Tibial artery (tissue), 4 donors: ENCODE data around the gene ITGA2B.
"Not testable (repeated sequence)": the region's sequence is repeated elsewhere in the genome, so short reads cannot be mapped to it uniquely, and the experiment has no call there.

Source experiments
- DNase-seq, 2 donors: peaks; one replicate each; pipeline ENCODE4 v3.0.0-alpha.2; 2019
- H3K27ac ChIP-seq, 2 donors: fragments of 200-600 bp; sonication (generic) in 1 of 2; 1 replicate in 1 of 2; 2 replicates in 1 of 2; pipeline ENCODE4 v1.5.1; 2018 to 2019; ENCODE audit warnings: mild to moderate bottlenecking in 1 of 2
- H3K27me3 ChIP-seq, 2 donors: fragments of 200-600 bp; sonication (generic) in 1 of 2; one replicate each; pipeline versions ENCODE4 v1.5.1 to v1.6.0; 2016 to 2019
- H3K36me3 ChIP-seq, 3 donors: fragments of 200-600 bp; sonication (generic) in 2 of 3; one replicate each; pipeline ENCODE4 v1.5.1; 2016 to 2019; ENCODE audit warnings: mild to moderate bottlenecking in 2 of 3
- H3K4me1 ChIP-seq, 4 donors: fragments of 200-600 bp; sonication (generic) in 2 of 4; 1 replicate in 3 of 4; 2 replicates in 1 of 4; pipeline ENCODE4 v1.5.1; 2016 to 2019
- H3K4me3 ChIP-seq, 2 donors: fragments of 200-600 bp; sonication (generic) in 1 of 2; 1 replicate in 1 of 2; 2 replicates in 1 of 2; pipeline ENCODE4 v1.5.1; 2018 to 2019; ENCODE audit warnings: mild to moderate bottlenecking in 2 of 2
- H3K9me3 ChIP-seq, 3 donors: fragments of 200-600 bp; sonication (generic) in 1 of 3; one replicate each; pipeline ENCODE4 v1.5.1; 2016 to 2019
- intact Hi-C: fragments of 100-400 bp; cut with DNase I; formaldehyde crosslinking; loops from one replicate; pipeline ENCODE4 v1.15.0; 2023; ENCODE audit warnings: low total_unique reads
- TF ChIP-seq, protein P1 (sequence below), 2 experiments: fragments of 200-600 bp in 1 of 2; fragments of 450-650 bp in 1 of 2; IDR thresholded peaks; one replicate each; pipeline ENCODE4 v1.5.1; 2017 to 2019; ENCODE audit warnings: antibody characterized with exemption in 2 of 2, mild to moderate bottlenecking in 1 of 2, moderate library complexity in 1 of 2

ITGA2B gene

DNA sequence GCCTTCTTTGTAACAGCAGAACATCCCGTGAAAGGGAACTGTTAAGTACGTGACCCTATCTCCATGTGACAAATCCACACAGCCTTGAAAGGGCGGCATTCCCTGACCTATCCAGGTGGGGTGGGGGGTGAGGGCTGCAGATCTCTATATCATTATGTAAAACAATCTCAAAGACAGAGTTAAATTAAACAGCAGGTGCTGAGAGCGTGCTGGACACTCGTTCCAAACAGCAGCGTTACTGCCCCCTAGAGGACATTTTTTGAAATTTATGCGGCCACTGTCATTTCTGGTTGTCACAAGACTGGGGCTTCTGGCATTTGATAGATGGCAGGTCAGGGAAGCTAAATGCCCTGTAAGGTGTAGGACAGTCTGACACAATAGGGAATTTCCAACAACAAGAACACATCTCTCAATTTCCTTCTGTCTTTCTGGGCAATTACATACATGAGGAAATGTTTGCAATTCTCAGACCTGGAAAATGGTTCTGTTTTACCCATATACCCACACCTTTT is 58.1 kb downstream of the ITGA2B start:
- no peak overlapping the region for H3K27ac ChIP-seq
- H3K36me3 ChIP-seq: no peaks in the 10 kb centered on the region
- H3K27me3 ChIP-seq: peaks cover 0 to 6% of the 10 kb centered on the region in 2 donors
- peak in 1 of 2 donors; percentile 80 for DNase-seq
- intact Hi-C loops: loop anchor here (2.0 kb wide), 1 partner anchor 121 kb away; no protein-coding TSS in a partner anchor
- H3K9me3 ChIP-seq: no peaks in the 10 kb centered on the region
- TF ChIP-seq, protein P1, sequence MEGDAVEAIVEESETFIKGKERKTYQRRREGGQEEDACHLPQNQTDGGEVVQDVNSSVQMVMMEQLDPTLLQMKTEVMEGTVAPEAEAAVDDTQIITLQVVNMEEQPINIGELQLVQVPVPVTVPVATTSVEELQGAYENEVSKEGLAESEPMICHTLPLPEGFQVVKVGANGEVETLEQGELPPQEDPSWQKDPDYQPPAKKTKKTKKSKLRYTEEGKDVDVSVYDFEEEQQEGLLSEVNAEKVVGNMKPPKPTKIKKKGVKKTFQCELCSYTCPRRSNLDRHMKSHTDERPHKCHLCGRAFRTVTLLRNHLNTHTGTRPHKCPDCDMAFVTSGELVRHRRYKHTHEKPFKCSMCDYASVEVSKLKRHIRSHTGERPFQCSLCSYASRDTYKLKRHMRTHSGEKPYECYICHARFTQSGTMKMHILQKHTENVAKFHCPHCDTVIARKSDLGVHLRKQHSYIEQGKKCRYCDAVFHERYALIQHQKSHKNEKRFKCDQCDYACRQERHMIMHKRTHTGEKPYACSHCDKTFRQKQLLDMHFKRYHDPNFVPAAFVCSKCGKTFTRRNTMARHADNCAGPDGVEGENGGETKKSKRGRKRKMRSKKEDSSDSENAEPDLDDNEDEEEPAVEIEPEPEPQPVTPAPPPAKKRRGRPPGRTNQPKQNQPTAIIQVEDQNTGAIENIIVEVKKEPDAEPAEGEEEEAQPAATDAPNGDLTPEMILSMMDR (IDR thresholded peaks at IDR 0.05): peak; percentile 78 to 79
- peaks cover 0 to 9% (median 2%) of the 10 kb centered on the region in 4 donors for H3K4me1 ChIP-seq
- H3K4me3 ChIP-seq: no peak overlapping the region

DNA sequence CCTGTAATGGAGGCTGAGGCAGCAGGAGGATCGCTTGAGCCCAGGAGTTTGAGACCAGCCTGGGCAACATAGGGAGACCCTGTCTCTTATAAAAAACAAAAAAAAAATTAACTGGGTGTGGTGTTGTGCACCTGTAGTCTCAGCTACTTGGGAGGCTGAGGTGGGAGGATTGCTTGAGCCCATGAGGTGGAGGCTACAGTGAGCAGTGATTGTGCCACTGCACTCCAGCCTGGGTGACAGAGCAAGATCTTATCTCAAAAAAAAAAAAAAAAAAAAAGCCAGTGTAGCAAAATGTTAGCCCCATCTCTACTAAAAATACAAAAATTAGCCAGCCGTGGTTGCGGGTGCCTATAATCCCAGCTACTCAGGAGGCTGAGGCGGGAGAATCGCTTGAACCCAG is 59.2 kb downstream of the ITGA2B start:
- peaks cover 0 to 18% (median 7%) of the 10 kb centered on the region in 4 donors for H3K4me1 ChIP-seq
- DNase-seq, H3K36me3 ChIP-seq, H3K4me3 ChIP-seq, H3K27me3 ChIP-seq, H3K9me3 ChIP-seq, H3K27ac ChIP-seq: not testable (repeated sequence)
- intact Hi-C loops: loop anchor here (2.0 kb wide), 1 partner anchor 119 kb away; no protein-coding TSS in a partner anchor

DNA sequence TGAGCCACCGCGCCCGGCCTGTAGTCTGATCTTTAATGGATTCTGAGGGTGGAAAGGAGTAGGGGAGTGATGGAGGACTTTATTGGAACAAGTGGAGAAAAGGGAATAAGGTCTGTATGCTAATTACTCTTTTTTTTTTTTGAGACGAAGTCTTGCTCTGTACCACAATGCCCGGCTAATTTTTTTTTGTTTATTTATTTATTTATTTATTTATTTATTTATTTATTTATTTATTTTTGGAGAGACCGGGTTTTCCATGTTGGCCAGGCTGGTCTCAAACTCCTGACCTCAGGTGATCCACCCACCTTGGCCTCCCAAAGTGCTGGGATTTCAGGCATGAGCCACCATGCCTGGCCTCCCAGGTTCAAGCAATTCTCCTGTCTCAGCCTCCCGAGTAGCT is 59.9 kb downstream of the ITGA2B start:
- H3K27ac ChIP-seq, H3K9me3 ChIP-seq, intact Hi-C loops, H3K36me3 ChIP-seq, H3K27me3 ChIP-seq, DNase-seq, H3K4me3 ChIP-seq: not testable (repeated sequence)
- peaks cover 0 to 18% (median 7%) of the 10 kb centered on the region in 4 donors for H3K4me1 ChIP-seq

DNA sequence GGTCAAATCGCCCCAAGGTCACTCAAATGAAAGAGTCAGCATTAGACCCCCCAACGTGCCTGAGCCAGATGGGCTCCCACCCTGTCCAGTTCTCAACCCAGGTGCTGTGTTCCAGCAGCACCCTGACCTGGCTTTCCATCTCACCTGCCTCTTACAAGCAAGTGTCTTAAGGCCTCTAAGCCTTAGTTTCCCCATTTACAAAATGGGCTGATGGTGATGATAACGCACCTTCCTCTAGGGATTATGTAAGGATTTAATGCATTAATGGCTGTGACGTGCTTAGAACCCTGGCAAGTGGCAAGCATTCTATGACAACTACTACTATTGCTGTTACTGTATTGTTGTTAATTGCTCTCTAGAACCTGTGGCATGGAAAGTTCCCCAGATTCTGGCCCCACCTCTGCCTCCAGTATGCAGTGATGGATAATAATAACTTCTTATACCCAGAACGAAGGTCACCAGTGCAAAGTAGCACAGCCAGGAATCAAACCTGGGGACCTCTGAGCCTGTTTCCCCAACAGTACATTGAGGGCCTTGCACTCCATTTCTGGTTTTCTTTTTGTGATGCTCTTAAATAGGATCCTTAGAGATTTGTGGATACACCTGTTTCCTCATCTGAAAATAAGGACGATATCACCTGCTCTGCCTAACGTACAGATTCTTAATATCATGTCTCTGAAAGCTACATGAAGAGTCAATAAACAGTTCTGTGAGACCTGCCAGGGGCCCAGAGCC is 61.6 kb downstream of the ITGA2B start:
- TF ChIP-seq, protein P1 (IDR thresholded peaks at IDR 0.05): no peak
- no peak for DNase-seq
- Histone ChIP-seq H3K4me1 (peaks cover 0 to 32% (median 20%) of the 10 kb centered on the region in 4 donors), H3K27ac (no peak overlapping the region), H3K4me3 (no peak overlapping the region), H3K9me3 (no peaks in the 10 kb centered on the region), H3K27me3 (peaks cover 0 to 2% of the 10 kb centered on the region in 2 donors), H3K36me3 (no peaks in the 10 kb centered on the region)
- intact Hi-C loops: no loop called here

DNA sequence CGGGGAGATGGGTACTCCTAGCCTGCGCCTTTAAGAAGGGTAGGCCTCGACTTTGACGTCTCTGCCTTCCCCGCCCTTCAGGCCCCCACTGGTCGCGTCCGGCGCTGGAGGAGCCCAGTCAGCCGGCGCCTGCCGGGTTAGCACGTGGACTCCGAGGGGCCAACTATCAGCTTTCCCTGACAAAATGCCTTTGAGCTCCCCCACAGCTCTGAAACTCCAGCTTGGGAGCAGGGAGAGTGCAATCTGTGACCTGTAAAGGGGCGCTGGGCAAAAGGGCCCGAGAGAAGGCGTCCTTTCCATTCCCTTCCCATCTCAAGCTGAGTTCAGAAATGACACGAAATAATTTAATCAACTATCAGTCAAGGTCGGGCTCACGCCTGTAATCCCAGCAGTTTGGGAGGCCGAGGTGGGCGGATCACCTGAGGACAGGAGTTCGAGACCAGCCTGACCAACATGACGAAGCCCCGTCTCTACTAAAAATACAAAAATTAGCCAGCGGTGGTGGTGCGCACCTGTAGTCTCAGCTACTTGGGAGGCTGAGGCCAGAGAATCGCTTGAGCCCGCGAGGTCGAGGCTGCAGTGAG is 62.5 kb downstream of the ITGA2B start:
- Histone ChIP-seq H3K4me1 (peaks cover 0 to 34% (median 24%) of the 10 kb centered on the region in 4 donors), H3K4me3 (peak overlapping the region; percentile 78 to 98), H3K27ac (peak overlapping the region; percentile 89 to 90), H3K36me3 (peaks cover 5 to 9% (median 7%) of the 10 kb centered on the region in 3 donors), H3K9me3 (no peaks in the 10 kb centered on the region), H3K27me3 (no peaks in the 10 kb centered on the region)
- TF ChIP-seq, protein P1 (IDR thresholded peaks at IDR 0.05): peak in 1 of 2 experiments; percentile 25
- intact Hi-C loops: no loop called here
- DNase-seq: peak; percentile 96 to 99

DNA sequence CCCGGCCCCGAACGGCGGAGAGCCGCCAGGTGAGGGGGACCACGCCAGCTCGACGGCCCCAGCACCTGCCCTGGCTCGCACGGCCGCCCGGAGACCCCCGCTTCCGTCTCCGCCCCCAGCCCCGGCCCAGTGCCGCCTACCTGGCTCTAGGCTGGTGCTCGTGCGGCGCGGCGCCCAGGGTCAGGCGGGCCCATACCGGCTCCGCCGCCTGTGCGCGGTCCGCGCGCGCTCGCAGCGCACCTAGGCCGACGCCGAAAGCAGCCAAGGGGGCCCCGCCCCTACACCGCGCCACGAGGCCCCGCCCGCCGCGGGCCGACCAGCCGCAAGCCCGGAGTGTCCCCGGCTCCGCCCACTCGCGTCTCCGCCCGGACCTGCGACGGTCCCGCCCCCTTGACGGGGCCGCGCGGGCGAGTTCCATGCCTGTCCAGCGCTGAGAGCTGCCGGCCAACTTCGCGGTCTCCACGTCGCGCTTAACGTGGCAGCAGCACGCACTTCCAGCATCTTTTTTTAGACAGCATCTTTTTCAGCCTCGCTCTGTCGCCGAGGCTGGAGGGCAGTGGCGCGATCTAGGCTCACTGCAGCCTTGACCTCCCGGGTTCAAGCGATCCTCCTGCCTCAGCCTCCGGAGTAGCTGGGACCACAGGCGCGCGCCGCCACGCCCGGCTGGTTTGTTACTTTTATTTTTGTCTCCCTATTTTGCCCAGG is 64.7 kb downstream of the ITGA2B start, which contains the start of gene SLC25A39:
Gene SLC25A39 (minus strand): TSS at position 253 of the 705 bp plus-strand sequence. CDS start 1,261 bp downstream, outside the sequence.
- peak; percentile 92 to 97 for DNase-seq
- H3K4me1 ChIP-seq: peaks cover 0 to 31% (median 24%) of the 10 kb centered on the region in 4 donors
- TF ChIP-seq, protein P1 (IDR thresholded peaks at IDR 0.05): no peak
- peak within 1 kb of the TSS; percentile 89 to 90 for H3K27ac ChIP-seq
- no peaks in the 10 kb centered on the region for H3K9me3 ChIP-seq
- peaks cover 25 to 31% (median 29%) of the 10 kb centered on the region in 3 donors for H3K36me3 ChIP-seq
- no peaks in the 10 kb centered on the region for H3K27me3 ChIP-seq
- peak within 1 kb of the TSS; percentile 78 to 98 for H3K4me3 ChIP-seq
- intact Hi-C loops: loop anchor here (2.0 kb wide), 1 partner anchor 106 kb away; the partner anchor contains the start of gene UBTF
